ENCODE results near the gene TINCR.

TINCR gene

DNA sequence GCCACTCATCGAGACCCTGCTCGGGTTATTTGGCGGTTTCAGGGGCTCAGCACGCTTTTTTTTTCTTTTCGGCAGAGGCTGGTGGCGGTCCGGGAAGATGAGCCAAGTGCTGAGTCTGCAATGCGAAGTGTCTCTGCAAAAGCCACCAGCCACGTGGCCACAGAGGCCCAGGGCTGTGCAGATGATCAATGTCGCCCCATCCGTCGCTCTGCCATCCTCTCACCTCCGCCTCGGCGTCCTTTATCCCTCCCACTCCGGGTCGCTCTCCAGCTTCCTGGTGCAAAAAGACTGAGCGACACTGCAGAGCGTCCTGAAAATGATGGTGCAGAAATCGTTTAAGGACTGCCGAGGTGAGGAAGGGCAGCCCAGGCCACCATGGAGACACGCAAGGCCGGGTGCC, 55.0 kb downstream of the TINCR start:
- TF ChIP-seq, protein P1, sequence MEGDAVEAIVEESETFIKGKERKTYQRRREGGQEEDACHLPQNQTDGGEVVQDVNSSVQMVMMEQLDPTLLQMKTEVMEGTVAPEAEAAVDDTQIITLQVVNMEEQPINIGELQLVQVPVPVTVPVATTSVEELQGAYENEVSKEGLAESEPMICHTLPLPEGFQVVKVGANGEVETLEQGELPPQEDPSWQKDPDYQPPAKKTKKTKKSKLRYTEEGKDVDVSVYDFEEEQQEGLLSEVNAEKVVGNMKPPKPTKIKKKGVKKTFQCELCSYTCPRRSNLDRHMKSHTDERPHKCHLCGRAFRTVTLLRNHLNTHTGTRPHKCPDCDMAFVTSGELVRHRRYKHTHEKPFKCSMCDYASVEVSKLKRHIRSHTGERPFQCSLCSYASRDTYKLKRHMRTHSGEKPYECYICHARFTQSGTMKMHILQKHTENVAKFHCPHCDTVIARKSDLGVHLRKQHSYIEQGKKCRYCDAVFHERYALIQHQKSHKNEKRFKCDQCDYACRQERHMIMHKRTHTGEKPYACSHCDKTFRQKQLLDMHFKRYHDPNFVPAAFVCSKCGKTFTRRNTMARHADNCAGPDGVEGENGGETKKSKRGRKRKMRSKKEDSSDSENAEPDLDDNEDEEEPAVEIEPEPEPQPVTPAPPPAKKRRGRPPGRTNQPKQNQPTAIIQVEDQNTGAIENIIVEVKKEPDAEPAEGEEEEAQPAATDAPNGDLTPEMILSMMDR (IDR thresholded peaks at IDR 0.05), result no peak
- TF ChIP-seq ZFX (IDR thresholded peaks at IDR 0.05; ENCODE audit: borderline replicate concordance), result no peak
- H3K27ac ChIP-seq, result no peak overlapping the region
